ENCODE measurements around the gene LARP4B.
"Not testable (repeated sequence)": the region's sequence is repeated elsewhere in the genome, so short reads cannot be mapped to it uniquely, and the experiment has no call there.

- TF ChIP-seq, protein P1, sequence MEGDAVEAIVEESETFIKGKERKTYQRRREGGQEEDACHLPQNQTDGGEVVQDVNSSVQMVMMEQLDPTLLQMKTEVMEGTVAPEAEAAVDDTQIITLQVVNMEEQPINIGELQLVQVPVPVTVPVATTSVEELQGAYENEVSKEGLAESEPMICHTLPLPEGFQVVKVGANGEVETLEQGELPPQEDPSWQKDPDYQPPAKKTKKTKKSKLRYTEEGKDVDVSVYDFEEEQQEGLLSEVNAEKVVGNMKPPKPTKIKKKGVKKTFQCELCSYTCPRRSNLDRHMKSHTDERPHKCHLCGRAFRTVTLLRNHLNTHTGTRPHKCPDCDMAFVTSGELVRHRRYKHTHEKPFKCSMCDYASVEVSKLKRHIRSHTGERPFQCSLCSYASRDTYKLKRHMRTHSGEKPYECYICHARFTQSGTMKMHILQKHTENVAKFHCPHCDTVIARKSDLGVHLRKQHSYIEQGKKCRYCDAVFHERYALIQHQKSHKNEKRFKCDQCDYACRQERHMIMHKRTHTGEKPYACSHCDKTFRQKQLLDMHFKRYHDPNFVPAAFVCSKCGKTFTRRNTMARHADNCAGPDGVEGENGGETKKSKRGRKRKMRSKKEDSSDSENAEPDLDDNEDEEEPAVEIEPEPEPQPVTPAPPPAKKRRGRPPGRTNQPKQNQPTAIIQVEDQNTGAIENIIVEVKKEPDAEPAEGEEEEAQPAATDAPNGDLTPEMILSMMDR (IDR thresholded peaks at IDR 0.05), result not testable (repeated sequence)
- TF ChIP-seq POLR2A (IDR thresholded peaks at IDR 0.05), result not testable (repeated sequence)
These were observed 2.7 kb upstream of the LARP4B start for GRCh38 chr10:934165-934564.
